ENCODE measurements around the gene KRTAP5-3. TPM values are rescaled to one million over a fixed set of nuclear protein-coding genes. Genes with fewer than 3 reads are reported as not detected.

Gene KRTAP5-3
- total RNA-seq, 1 donor from 2014 or later = not detected

DNA sequence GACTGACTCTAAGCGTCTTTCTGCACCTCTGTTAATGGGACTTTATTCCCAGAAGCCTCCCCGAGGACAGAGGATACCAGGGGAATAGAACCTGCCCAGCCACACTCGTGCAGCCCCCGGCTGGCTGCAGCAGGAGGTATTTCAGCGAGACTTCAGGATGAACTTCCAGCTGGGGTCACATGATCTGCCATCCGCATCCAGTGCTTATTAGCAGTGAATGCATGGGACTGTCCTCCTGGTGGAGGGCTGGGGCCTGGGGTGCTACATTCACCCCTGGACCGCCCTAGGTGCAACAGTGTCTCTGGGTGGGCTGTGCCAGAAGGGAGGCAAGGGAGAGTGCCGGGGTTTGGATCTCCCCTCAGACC, 37.8 kb downstream of the KRTAP5-3 start:
- no peak for DNase-seq (ENCODE audit: low read depth)
- TF ChIP-seq CTCF (conservative IDR thresholded peaks at IDR 0.05; ENCODE audit: low read depth, low read length) = no peak
- H3K4me3 ChIP-seq (ENCODE audit: low read depth, low read length) = no peak overlapping the region

- DNase-seq (ENCODE audit: low read depth) = no peak
- H3K4me3 ChIP-seq (ENCODE audit: low read depth, low read length) = no peak overlapping the region
- no peak for TF ChIP-seq CTCF (conservative IDR thresholded peaks at IDR 0.05; ENCODE audit: low read depth, low read length)
Measured at GRCh38 chr11:1570001-1570453, 38.2 kb downstream of the KRTAP5-3 start.

DNA sequence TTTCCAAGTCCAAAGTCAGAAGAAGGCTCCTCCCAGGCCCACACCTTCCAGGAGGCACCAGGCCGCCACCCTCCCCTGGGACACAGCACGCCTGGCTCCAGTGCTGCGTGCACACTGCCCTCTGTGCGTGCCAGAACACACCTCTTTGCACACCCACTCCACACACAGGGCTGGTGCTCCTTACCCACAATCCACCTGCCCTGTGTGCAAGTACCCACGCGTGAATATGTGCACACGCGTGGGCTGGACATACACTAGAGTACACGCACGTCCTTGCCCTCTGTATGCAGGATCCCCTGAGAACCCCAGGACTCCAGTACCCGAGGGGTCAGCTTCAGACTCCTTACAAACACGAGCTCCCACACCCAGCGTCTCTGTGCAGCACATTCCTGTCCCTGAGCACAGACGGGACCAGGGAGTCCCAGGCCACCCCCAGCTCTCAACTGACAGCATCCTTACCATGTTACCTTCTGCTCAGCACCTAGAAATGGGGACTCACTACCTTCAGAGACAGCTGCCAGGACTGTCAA, 38.9 kb downstream of the KRTAP5-3 start:
- TF ChIP-seq CTCF (conservative IDR thresholded peaks at IDR 0.05; ENCODE audit: low read depth, low read length) = no peak
- no peak for DNase-seq (ENCODE audit: low read depth)
- H3K4me3 ChIP-seq (ENCODE audit: low read depth, low read length) = no peak overlapping the region

DNA sequence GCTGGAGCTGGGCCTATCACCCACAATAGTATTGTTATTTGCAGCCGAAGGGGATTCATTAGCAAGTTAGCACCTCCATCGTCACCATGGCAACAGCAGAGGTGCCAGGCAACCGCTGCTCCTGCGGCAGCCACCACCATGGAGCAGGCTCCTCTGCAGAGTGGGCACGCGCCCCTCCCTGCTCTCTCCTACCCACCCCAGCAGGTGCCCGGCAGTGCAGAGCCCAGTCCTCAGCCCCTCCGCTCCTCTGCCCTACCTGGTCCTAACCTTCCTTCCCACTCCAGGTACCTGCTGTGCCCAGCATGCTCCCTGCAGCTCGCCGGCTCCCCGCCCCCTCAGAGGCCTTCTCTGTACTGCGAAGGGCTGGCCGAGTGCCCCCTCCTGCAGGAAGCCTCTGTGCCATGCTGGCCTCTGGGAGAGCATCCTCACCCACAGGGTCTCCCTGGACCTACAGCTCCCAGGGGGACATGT, 39.8 kb downstream of the KRTAP5-3 start:
- no peak for DNase-seq (ENCODE audit: low read depth)
- no peak overlapping the region for H3K4me3 ChIP-seq (ENCODE audit: low read depth, low read length)
- no peak for TF ChIP-seq CTCF (conservative IDR thresholded peaks at IDR 0.05; ENCODE audit: low read depth, low read length)

- H3K4me3 ChIP-seq (ENCODE audit: low read depth, low read length) = no peak overlapping the region
- DNase-seq (ENCODE audit: low read depth) = no peak
- TF ChIP-seq CTCF (conservative IDR thresholded peaks at IDR 0.05; ENCODE audit: low read depth, low read length) = no peak
Measured at GRCh38 chr11:1567721-1568100, 40.6 kb downstream of the KRTAP5-3 start.

DNA sequence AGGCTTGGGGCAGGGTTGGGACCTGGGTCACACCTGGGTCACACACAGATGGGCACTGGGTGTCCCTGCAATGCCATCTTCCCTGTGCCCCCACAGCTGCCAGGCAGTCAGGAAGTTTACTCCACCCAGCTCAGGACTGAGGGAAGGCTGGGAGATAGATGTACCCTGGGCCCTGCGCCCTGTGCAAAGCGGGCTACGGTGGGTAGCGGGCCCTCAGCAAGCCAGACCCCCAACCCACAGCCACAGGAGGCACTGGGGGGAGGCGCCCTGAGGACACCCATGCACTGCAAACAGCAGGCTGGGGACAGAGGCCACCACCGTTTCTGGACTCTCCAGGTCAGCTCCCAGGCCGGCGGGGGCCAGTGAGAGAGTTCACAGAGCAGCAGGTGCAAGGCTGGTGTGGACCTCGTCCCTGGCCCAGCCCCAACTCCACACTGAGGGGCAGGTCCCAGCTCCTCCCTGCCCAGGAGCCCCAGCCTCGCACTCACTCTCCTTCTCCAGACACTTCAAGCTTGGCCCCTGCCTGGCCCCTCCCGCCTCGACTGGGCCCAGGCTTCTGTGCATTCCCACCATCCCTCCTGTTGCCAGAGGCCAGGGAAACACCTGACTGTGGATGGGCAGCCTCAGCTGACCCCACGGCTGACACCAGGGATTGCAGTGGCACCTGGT, 41.1 kb downstream of the KRTAP5-3 start:
- TF ChIP-seq CTCF (conservative IDR thresholded peaks at IDR 0.05; ENCODE audit: low read depth, low read length) = no peak
- DNase-seq (ENCODE audit: low read depth) = no peak
- H3K4me3 ChIP-seq (ENCODE audit: low read depth, low read length) = no peak overlapping the region

Data from epithelial cell of proximal tubule (primary cell).